ENCODE measurements around the gene LTN1. TPM values are rescaled to one million over a fixed set of nuclear protein-coding genes. Genes with fewer than 3 reads are reported as not detected.

LTN1 gene
- total RNA-seq, 1 donor from 2014 or later, result 22.0 TPM

DNA sequence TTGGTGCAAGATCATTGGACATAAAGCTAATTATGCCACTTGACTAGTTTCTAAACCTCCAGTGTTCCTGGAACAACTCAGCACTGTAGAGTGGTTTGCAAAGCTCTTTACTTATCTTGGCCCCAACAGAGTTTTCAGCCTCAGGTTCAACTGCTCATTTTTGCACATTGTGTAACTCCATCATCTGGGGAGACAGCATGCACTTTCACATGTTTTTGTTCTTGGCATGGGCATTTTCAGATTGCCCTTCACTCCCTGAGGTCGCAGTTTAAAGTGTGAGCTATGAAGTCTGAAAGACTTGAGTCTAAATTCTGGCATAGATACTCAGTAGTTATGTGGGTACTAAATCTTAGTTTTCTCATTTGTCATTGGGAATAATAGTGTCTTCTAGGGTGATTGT, 36.8 kb upstream of the LTN1 start:
- Mint-ChIP-seq H3K27ac (ENCODE audit: unreplicated experiment) (no peak overlapping the region), H3K4me3 (ENCODE audit: unreplicated experiment) (no peak overlapping the region), H3K9me3 (ENCODE audit: low read depth) (no peaks in the 10 kb centered on the region), H3K27me3 (ENCODE audit: low read depth) (no peaks in the 10 kb centered on the region), H3K36me3 (ENCODE audit: low read depth) (peaks cover 13% of the 10 kb centered on the region), H3K4me1 (ENCODE audit: low read depth) (peaks cover 24% of the 10 kb centered on the region)
- TF ChIP-seq, protein P1, sequence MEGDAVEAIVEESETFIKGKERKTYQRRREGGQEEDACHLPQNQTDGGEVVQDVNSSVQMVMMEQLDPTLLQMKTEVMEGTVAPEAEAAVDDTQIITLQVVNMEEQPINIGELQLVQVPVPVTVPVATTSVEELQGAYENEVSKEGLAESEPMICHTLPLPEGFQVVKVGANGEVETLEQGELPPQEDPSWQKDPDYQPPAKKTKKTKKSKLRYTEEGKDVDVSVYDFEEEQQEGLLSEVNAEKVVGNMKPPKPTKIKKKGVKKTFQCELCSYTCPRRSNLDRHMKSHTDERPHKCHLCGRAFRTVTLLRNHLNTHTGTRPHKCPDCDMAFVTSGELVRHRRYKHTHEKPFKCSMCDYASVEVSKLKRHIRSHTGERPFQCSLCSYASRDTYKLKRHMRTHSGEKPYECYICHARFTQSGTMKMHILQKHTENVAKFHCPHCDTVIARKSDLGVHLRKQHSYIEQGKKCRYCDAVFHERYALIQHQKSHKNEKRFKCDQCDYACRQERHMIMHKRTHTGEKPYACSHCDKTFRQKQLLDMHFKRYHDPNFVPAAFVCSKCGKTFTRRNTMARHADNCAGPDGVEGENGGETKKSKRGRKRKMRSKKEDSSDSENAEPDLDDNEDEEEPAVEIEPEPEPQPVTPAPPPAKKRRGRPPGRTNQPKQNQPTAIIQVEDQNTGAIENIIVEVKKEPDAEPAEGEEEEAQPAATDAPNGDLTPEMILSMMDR (IDR thresholded peaks at IDR 0.05), result no peak
- DNase-seq (ENCODE audit: low spot score), result no peak

DNA sequence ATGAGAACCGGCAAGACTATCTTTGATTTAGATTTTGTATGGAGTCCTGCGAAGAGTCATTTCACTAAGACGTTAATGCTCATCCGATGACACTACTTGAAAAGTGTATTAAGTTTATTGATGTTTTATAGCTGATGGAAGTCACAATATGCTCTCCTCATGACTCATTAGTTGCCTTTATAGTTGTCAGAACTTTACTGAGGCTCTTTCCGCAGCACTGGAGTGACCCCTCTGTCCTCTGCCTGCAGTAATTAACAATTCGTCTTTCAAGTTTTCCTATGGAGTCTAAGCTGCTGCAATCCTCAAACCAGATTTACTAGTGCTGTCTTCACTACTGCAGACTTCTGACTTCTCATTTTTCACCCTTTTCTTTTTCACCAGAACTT, 32.6 kb upstream of the LTN1 start:
- H3K27ac Mint-ChIP-seq (ENCODE audit: unreplicated experiment), result peak overlapping the region; percentile 100
- peaks cover 2% of the 10 kb centered on the region for H3K36me3 Mint-ChIP-seq (ENCODE audit: low read depth)
- no peaks in the 10 kb centered on the region for H3K9me3 Mint-ChIP-seq (ENCODE audit: low read depth)
- TF ChIP-seq, protein P1 (IDR thresholded peaks at IDR 0.05), result peak; percentile 4
- H3K4me1 Mint-ChIP-seq (ENCODE audit: low read depth), result peaks cover 24% of the 10 kb centered on the region
- no peaks in the 10 kb centered on the region for H3K27me3 Mint-ChIP-seq (ENCODE audit: low read depth)
- H3K4me3 Mint-ChIP-seq (ENCODE audit: unreplicated experiment), result peak overlapping the region; percentile 100
- no peak for DNase-seq (ENCODE audit: low spot score)

DNA sequence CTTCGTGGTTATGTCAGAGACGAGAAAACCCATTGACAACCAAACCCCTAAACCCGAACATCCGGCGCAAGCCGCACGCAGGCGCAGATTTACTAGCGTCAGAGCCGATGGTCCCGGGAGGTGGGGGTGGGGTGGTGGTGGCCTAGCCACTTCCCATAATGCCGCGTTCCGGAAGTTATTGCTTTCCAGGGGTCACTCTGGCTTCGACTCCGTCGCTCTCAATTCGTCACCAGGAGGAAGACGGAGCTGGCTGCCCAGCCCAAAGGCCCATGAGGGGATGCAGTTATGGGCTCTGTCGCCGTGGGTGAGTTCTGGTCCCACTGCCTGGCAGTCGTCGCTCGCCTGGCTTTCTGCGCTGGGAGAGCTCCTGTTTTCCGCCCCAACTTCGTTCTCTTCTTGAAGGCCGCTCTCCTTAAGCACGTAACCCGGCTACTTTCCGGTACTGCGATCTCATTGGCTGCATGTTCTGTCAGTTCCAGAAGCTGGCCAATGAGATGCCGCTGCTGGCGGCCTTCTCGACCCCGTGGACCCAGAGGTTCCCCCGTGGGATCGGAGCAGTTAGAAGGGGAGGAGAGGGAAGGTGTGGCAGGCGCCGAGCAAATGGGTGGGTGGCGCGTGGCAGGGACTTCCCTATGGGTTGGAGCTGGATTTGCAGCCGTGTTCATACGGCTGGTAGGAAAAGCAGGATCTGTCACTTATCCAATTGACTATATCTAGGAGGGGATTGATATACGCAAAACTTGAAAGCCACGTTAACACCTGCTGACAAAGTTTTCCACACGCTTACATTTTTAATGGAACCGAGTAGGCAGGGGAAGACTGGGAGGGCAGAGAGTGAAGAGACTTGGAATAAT, 32.0 kb upstream of the LTN1 start, which contains the start of gene USP16:
USP16 (plus strand) TSS at position 195 of the 854 bp plus-strand sequence. CDS start 3,246 bp downstream, outside the sequence.
- H3K9me3 Mint-ChIP-seq (ENCODE audit: low read depth), result no peaks in the 10 kb centered on the region
- H3K27me3 Mint-ChIP-seq (ENCODE audit: low read depth), result no peaks in the 10 kb centered on the region
- peak; percentile 98 for DNase-seq (ENCODE audit: low spot score)
- H3K27ac Mint-ChIP-seq (ENCODE audit: unreplicated experiment), result peak within 1 kb of the TSS; percentile 100
- TF ChIP-seq, protein P1 (IDR thresholded peaks at IDR 0.05), result peak; percentile 23
- H3K4me3 Mint-ChIP-seq (ENCODE audit: unreplicated experiment), result peak within 1 kb of the TSS; percentile 100
- H3K4me1 Mint-ChIP-seq (ENCODE audit: low read depth), result peaks cover 24% of the 10 kb centered on the region
- peaks cover 2% of the 10 kb centered on the region for H3K36me3 Mint-ChIP-seq (ENCODE audit: low read depth)

DNA sequence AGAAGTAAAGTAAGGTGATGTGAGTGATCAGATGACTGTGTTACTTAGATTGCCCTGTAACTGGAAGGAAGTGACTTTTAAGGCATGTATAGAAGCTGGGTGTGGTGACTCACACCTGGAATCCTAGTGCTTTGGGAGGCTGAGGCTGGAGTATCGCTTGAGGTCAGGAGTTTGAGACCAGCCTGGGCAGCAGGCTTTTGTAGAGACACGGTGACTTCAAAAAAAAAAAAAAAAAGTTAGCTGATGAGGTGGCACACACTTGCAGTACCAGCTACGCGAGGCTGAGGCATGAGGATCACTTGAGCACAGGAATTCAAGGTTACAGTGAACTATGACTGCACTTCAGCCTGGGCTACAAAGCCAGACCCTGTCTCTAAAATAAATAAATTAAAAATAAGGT, 29.5 kb upstream of the LTN1 start:
- Mint-ChIP-seq H3K36me3 (ENCODE audit: low read depth) (no peaks in the 10 kb centered on the region), H3K27ac (ENCODE audit: unreplicated experiment) (no peak overlapping the region), H3K27me3 (ENCODE audit: low read depth) (no peaks in the 10 kb centered on the region), H3K9me3 (ENCODE audit: low read depth) (no peaks in the 10 kb centered on the region), H3K4me3 (ENCODE audit: unreplicated experiment) (no peak overlapping the region), H3K4me1 (ENCODE audit: low read depth) (peaks cover 32% of the 10 kb centered on the region)
- no peak for DNase-seq (ENCODE audit: low spot score)
- TF ChIP-seq, protein P1 (IDR thresholded peaks at IDR 0.05), result no peak

DNA sequence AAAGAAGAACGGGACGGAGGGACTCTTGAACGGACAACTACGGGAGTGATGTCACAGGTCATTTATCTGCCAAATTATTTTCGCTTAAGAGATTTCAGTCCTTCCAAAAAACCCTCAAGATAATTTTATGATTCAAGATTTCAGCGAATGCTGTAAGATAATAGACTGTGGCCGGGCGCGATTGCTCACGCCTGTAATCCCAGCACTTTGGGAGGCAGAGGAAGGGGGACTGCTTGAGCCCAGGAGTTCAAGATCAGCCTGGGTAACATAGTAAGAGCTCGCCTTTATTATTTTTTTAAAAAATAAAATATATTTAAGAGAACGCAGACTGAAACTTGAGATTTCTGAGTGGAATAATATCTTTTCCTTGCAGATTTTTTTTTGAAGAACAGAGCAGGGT, 25.9 kb upstream of the LTN1 start:
- TF ChIP-seq, protein P1 (IDR thresholded peaks at IDR 0.05), result no peak
- Mint-ChIP-seq H3K36me3 (ENCODE audit: low read depth) (no peaks in the 10 kb centered on the region), H3K4me3 (ENCODE audit: unreplicated experiment) (peak overlapping the region; percentile 77), H3K27ac (ENCODE audit: unreplicated experiment) (no peak overlapping the region), H3K4me1 (ENCODE audit: low read depth) (peaks cover 14% of the 10 kb centered on the region), H3K27me3 (ENCODE audit: low read depth) (no peaks in the 10 kb centered on the region), H3K9me3 (ENCODE audit: low read depth) (no peaks in the 10 kb centered on the region)
- no peak for DNase-seq (ENCODE audit: low spot score)
